ENCODE measurements around the gene LBX2. TPM values are rescaled to one million over a fixed set of nuclear protein-coding genes. Genes with fewer than 3 reads are reported as not detected.

The LBX2 gene
- total and polyA plus RNA-seq, 9 of the 15 experiments (the other 6 are each of a cell fraction or from before 2014, with no cell fraction given), result 0.39 to 6.2 (median 1.8) TPM; not detected in 1

DNA sequence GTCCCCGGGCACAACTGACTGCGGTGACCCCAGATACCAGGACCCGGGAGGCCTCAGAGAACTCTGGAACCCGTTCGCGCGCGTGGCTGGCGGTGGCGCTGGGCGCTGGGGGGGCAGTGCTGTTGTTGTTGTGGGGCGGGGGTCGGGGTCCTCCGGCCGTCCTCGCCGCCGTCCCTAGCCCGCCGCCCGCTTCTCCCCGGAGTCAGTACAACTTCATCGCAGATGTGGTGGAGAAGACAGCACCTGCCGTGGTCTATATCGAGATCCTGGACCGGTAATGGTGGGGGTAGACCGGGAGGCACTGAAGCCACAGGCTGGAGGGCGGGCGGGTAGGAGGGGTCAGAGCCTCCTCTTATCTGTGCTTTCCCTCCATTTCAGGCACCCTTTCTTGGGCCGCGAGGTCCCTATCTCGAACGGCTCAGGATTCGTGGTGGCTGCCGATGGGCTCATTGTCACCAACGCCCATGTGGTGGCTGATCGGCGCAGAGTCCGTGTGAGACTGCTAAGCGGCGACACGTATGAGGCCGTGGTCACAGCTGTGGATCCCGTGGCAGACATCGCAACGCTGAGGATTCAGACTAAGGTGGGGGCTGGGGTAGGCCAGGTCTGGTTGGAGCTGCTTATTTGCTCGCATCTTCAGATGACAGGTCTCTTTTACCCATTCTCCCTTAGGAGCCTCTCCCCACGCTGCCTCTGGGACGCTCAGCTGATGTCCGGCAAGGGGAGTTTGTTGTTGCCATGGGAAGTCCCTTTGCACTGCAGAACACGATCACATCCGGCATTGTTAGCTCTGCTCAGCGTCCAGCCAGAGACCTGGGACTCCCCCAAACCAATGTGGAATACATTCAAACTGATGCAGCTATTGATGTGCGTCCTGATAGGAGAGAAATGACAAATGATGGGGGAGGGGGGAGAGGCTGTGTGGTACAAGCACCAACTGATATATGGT is 31.1 kb upstream of the LBX2 start (continued):
- TF ChIP-seq HEY1 (CRISPR knock-in tag; IDR thresholded peaks at IDR 0.05; ENCODE audit: borderline replicate concordance) (no peak), NEUROD1 (IDR thresholded peaks at IDR 0.05; ENCODE audit: borderline replicate concordance, low read depth, low read length, partially characterized antibody) (peak; percentile 47), JUNB (CRISPR knock-in tag; conservative IDR thresholded peaks at IDR 0.05) (no peak), SP1 (CRISPR knock-in tag; IDR thresholded peaks at IDR 0.05) (peak; percentile 68; the same call in 1 of the 2 replicates), E2F3 (CRISPR knock-in tag; IDR thresholded peaks at IDR 0.05) (peak; percentile 79), CBX1 (IDR thresholded peaks at IDR 0.05; ENCODE audit: low read depth) (no peak; the same call in 1 of the 2 replicates), JUN (IDR thresholded peaks at IDR 0.05; ENCODE audit: borderline replicate concordance, low read depth, low read length) (peak; percentile 22; the same call in 1 of the 2 replicates), JUN (CRISPR knock-in tag; IDR thresholded peaks at IDR 0.05; ENCODE audit: borderline replicate concordance) (no peak), XRCC4 (IDR thresholded peaks at IDR 0.05; ENCODE audit: extremely low read depth, insufficient read depth, insufficient read length) (no peak), FOXJ2 (tag; IDR thresholded peaks at IDR 0.05) (no peak), KLF1 (tag; IDR thresholded peaks at IDR 0.05) (peak; percentile 19; the same call in 1 of the 2 replicates), KDM1A (IDR thresholded peaks at IDR 0.05) (0 out of 4 replicates have a peak, but pooled peaks of 1 of the 2 experiments have one; percentile 60), HDAC3 (IDR thresholded peaks at IDR 0.05; ENCODE audit: borderline replicate concordance, partially characterized antibody) (peak; percentile 48), ELF1 (tag; IDR thresholded peaks at IDR 0.05) (0 out of 2 replicates have a peak, but pooled peaks have one; percentile 21), MXI1 (IDR thresholded peaks at IDR 0.05; ENCODE audit: low read depth, low read length) (0 out of 2 replicates have a peak, but pooled peaks have one; percentile 48), PML (IDR thresholded peaks at IDR 0.05; ENCODE audit: low read length) (no peak; the same call in 1 of the 2 replicates), POLR2H (tag; IDR thresholded peaks at IDR 0.05; ENCODE audit: low read depth) (no peak; the same call in 1 of the 2 replicates), ARID1B (IDR thresholded peaks at IDR 0.05) (peak; percentile 88), C11orf30 (IDR thresholded peaks at IDR 0.05; ENCODE audit: low read depth) (no peak), CTBP1 (IDR thresholded peaks at IDR 0.05; ENCODE audit: borderline replicate concordance) (peak; percentile 69)
- TF ChIP-seq, protein P1, sequence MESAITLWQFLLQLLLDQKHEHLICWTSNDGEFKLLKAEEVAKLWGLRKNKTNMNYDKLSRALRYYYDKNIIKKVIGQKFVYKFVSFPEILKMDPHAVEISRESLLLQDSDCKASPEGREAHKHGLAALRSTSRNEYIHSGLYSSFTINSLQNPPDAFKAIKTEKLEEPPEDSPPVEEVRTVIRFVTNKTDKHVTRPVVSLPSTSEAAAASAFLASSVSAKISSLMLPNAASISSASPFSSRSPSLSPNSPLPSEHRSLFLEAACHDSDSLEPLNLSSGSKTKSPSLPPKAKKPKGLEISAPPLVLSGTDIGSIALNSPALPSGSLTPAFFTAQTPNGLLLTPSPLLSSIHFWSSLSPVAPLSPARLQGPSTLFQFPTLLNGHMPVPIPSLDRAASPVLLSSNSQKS (CRISPR knock-in tag; IDR thresholded peaks at IDR 0.05), result no peak

Measured in K562 (cell line).